Omental fat pad (tissue), 4 donors: ENCODE data around the gene ANTXRL. TPM values are rescaled to one million over a fixed set of nuclear protein-coding genes. Genes with fewer than 3 reads are reported as not detected.
"Not testable (repeated sequence)": the region's sequence is repeated elsewhere in the genome, so short reads cannot be mapped to it uniquely, and the experiment has no call there.

Experiments
- ATAC-seq: fragments of 150-250 bp; one replicate; pipeline ENCODE4 v1.9.1; 2016; ENCODE audit warnings: mild to moderate bottlenecking, moderate library complexity; ENCODE audit not compliant: low FRiP score
- DNase-seq: peaks from one replicate; pipeline ENCODE4 v3.0.0-alpha.2; 2019; ENCODE audit warnings: low spot score
- CTCF ChIP-seq, 3 donors: fragments of 450-650 bp; IDR thresholded peaks; one replicate each; pipeline ENCODE4 v1.5.1; 2016 to 2017; ENCODE audit warnings: antibody characterized with exemption in 3 of 3, mild to moderate bottlenecking in 3 of 3, moderate library complexity in 2 of 3
- total RNA-seq, 4 donors: library from RNA; depleted of rRNA; stranded (reverse); fragments of >200 nt; gene quantifications; one replicate each; pipeline ENCODE4 v1.1.0, GENCODE V29; 2016

The ANTXRL gene
- total RNA-seq, 4 donors from 2014 or later: not detected

GRCh38 chr10:46296641-46297141 is 9.9 kb downstream of the ANTXRL start:
- DNase-seq (no peak), ATAC-seq (no peak)
- no peak for TF ChIP-seq CTCF (IDR thresholded peaks at IDR 0.05)

GRCh38 chr10:46297406-46298204 is 10.8 kb downstream of the ANTXRL start:
- no peak for ATAC-seq
- no peak for TF ChIP-seq CTCF (IDR thresholded peaks at IDR 0.05)
- DNase-seq: no peak

GRCh38 chr10:46298477-46299285 is 11.9 kb downstream of the ANTXRL start:
- TF ChIP-seq CTCF (IDR thresholded peaks at IDR 0.05): no peak
- no peak for DNase-seq
- ATAC-seq: no peak

- no peak for ATAC-seq
- no peak for DNase-seq
- TF ChIP-seq CTCF (IDR thresholded peaks at IDR 0.05): no peak
These were observed 12.4 kb downstream of the ANTXRL start for GRCh38 chr10:46299286-46299535.

GRCh38 chr10:46299536-46300369 is 13.0 kb downstream of the ANTXRL start:
- ATAC-seq: no peak
- TF ChIP-seq CTCF (IDR thresholded peaks at IDR 0.05): no peak
- no peak for DNase-seq

GRCh38 chr10:46300370-46300711 is 13.5 kb downstream of the ANTXRL start:
- not testable (repeated sequence) for ATAC-seq, DNase-seq

GRCh38 chr10:46301056-46301645 is 14.4 kb downstream of the ANTXRL start:
- ATAC-seq: no peak
- DNase-seq: no peak
- no peak for TF ChIP-seq CTCF (IDR thresholded peaks at IDR 0.05)
